HS-27A (cell line): Measurements from ENCODE around the gene FBN3.

ENCODE experiments used
- DNase-seq: peaks from one replicate; pipeline ENCODE4 v3.0.0-alpha.2; 2012; ENCODE audit warnings: low read depth, missing footprints

Gene FBN3

GRCh38 chr19:8148410-8149260 is 757 bp downstream of the FBN3 start:
- no peak for DNase-seq

- no peak for DNase-seq
Observed at GRCh38 chr19:8148088-8148409, 1.3 kb downstream of the FBN3 start.

- no peak for DNase-seq
Observed at GRCh38 chr19:8147582-8147978, 1.8 kb downstream of the FBN3 start.

GRCh38 chr19:8146877-8147581 is 2.4 kb downstream of the FBN3 start:
- no peak for DNase-seq

GRCh38 chr19:8144273-8144995 is 5.0 kb downstream of the FBN3 start:
- no peak for DNase-seq

- DNase-seq, result no peak
Observed at GRCh38 chr19:8143041-8143440, 6.4 kb downstream of the FBN3 start.

GRCh38 chr19:8142513-8142900 is 6.9 kb downstream of the FBN3 start:
- DNase-seq, result no peak

GRCh38 chr19:8141726-8142512 is 7.5 kb downstream of the FBN3 start:
- DNase-seq, result no peak

GRCh38 chr19:8138201-8138600 is 11.2 kb downstream of the FBN3 start:
- DNase-seq, result no peak

GRCh38 chr19:8137425-8137824 is 12.0 kb downstream of the FBN3 start:
- no peak for DNase-seq

GRCh38 chr19:8135946-8136618 is 13.3 kb downstream of the FBN3 start:
- no peak for DNase-seq

- no peak for DNase-seq
Observed at GRCh38 chr19:8132858-8133458, 16.4 kb downstream of the FBN3 start.

GRCh38 chr19:8131517-8131916 is 17.9 kb downstream of the FBN3 start:
- DNase-seq, result no peak

- no peak for DNase-seq
Observed at GRCh38 chr19:8129061-8129618, 20.3 kb downstream of the FBN3 start.

- no peak for DNase-seq
Observed at GRCh38 chr19:8128551-8128950, 20.8 kb downstream of the FBN3 start.

- DNase-seq, result no peak
Observed at GRCh38 chr19:8127311-8127710, 22.1 kb downstream of the FBN3 start.

GRCh38 chr19:8126511-8126910 is 22.9 kb downstream of the FBN3 start:
- no peak for DNase-seq

GRCh38 chr19:8126008-8126407 is 23.4 kb downstream of the FBN3 start:
- DNase-seq, result no peak

- DNase-seq, result no peak
Observed at GRCh38 chr19:8123683-8124082, 25.7 kb downstream of the FBN3 start.

GRCh38 chr19:8120636-8121480 is 28.5 kb downstream of the FBN3 start:
- no peak for DNase-seq
